Fibroblast of peridontal ligament (primary cell): ENCODE measurements around the gene ITPKC.

ENCODE experiments used
- DNase-seq: peaks from one replicate; pipeline ENCODE4 v3.0.0-alpha.2; 2010; ENCODE audit errors: extremely low read depth

Gene ITPKC

GRCh38 chr19:40740747-40741146 lies 23.8 kb downstream of the ITPKC start:
- peak; percentile 90 for DNase-seq

- DNase-seq: no peak
Measured at GRCh38 chr19:40741527-40742390, 24.8 kb downstream of the ITPKC start.

GRCh38 chr19:40742477-40742876 lies 25.6 kb downstream of the ITPKC start:
- no peak for DNase-seq

- no peak for DNase-seq
Measured at GRCh38 chr19:40742886-40743285, 26.0 kb downstream of the ITPKC start.

GRCh38 chr19:40743926-40744325 lies 27.0 kb downstream of the ITPKC start:
- no peak for DNase-seq

- DNase-seq: no peak
Measured at GRCh38 chr19:40744554-40745401, 27.9 kb downstream of the ITPKC start.

GRCh38 chr19:40745402-40745780 lies 28.5 kb downstream of the ITPKC start:
- DNase-seq: peak; percentile 64

GRCh38 chr19:40747536-40747935 lies 30.6 kb downstream of the ITPKC start:
- DNase-seq: no peak

- DNase-seq: peak; percentile 100
Measured at GRCh38 chr19:40750058-40750873, 33.4 kb downstream of the ITPKC start, which contains the start of gene ACTMAP. Gene ACTMAP (minus strand): TSS chr19:40750477. CDS start chr19:40749803, 674 bp downstream.

GRCh38 chr19:40750874-40751537 lies 34.1 kb downstream of the ITPKC start, which contains the start of gene SNRPA:
Gene SNRPA (plus strand): TSS chr19:40751203. CDS start chr19:40751409, 206 bp downstream.
- DNase-seq: peak; percentile 98

- no peak for DNase-seq
Measured at GRCh38 chr19:40752257-40752781, 35.4 kb downstream of the ITPKC start.

GRCh38 chr19:40754611-40755247 lies 37.8 kb downstream of the ITPKC start:
- DNase-seq: no peak

- DNase-seq: no peak
Measured at GRCh38 chr19:40755248-40755624, 38.3 kb downstream of the ITPKC start.

GRCh38 chr19:40755791-40756190 lies 38.9 kb downstream of the ITPKC start:
- no peak for DNase-seq

GRCh38 chr19:40756502-40757110 lies 39.7 kb downstream of the ITPKC start:
- DNase-seq: no peak

- DNase-seq: no peak
Measured at GRCh38 chr19:40758491-40758890, 41.6 kb downstream of the ITPKC start.

GRCh38 chr19:40759352-40759751 lies 42.4 kb downstream of the ITPKC start:
- DNase-seq: no peak

GRCh38 chr19:40762754-40763470 lies 46.0 kb downstream of the ITPKC start:
- no peak for DNase-seq

GRCh38 chr19:40763526-40763925 lies 46.6 kb downstream of the ITPKC start:
- DNase-seq: no peak
